Ureter (tissue), 1 donor: Measurements from ENCODE around the gene EML4. TPM values are rescaled to one million over a fixed set of nuclear protein-coding genes. Genes with fewer than 3 reads are reported as not detected.
"Not testable (repeated sequence)": the region's sequence is repeated elsewhere in the genome, so short reads cannot be mapped to it uniquely, and the experiment has no call there.

Source experiments
- DNase-seq: peaks from one replicate; pipeline ENCODE4 v3.0.0-alpha.2; 2020; ENCODE audit warnings: low spot score
- total RNA-seq: library from RNA; stranded (reverse); gene quantifications from one replicate; pipeline ENCODE4 v1.2.4, GENCODE V29; 2023
- donor health status: DM: yes; HTN: yes; CAD: no.

EML4 gene
- total RNA-seq, 1 donor from 2014 or later, result 99.1 TPM

DNA sequence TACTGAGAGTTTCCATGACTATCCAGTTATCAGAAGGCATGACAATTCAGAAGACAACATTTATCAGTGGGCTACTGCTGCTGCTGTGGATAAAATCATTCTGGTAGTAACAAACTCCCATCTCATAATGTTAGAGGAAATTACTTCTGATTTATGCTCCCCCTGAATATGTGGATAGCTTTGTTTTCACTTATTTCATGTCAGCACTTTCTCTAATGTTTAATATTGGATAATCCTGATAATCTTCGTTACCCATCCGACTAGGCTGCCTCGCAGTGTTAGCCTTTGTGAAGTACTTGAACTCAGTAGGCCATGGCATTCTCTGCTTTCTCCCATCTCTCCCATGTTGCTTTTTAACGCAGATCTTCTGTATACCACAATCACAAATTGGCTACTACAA lies 163.4 kb downstream of the EML4 start:
- DNase-seq, result no peak

DNA sequence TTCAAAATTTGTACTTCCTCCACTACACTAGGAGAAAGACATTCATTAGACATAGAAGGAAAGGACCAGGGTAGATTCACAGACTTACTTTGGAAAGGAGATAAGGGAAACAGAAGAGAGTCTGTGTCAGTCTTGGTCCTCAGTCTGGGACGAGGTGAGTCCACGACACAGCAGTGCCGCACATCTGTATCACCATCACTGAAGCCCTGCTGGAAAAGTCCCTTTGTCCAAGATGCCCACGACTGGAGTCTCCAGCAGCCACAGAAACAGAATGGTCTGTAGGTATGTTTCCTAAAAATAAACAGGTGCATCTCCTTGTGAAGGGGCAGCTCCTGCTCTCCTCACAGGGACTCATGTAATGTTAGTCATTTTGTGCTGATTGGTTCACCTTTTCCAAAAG lies 164.4 kb downstream of the EML4 start:
- no peak for DNase-seq

DNA sequence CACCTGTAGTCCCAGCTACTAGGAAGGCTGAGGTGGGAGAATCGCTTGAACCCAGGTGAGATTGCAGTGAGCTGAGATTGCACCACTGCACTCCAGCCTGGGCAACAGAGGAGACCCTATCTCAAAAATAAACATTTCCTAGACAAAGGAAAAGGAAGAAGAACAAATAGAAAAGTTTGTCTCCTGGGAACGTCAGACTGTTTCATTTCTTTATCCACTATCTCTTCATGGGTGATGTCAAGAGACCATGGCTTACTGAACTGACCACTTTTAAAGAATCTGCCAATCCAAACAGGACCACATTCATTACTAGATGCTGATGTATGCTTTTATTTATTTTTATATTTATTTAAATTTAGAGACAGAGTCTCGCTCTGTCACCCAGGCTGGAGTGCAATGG lies 165.1 kb downstream of the EML4 start:
- DNase-seq, result no peak

DNA sequence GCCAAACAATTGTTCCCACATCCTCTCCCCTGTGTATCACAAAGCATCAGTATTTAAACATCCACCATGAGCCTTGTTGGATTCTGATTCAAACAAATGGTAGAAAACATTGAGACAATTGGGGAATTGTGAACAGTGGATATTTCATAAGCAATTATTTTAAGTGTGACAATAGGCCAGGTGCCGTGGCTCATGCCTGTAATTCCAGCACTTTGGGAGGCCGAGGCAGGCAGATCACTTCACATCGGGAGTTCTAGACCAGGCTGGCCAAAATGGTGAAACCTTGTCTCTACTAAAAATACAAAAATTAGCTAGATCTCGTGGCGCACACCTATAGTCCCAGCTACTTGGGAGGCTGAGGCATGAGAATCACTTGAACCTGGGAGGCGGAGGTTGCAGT lies 165.7 kb downstream of the EML4 start:
- not testable (repeated sequence) for DNase-seq

DNA sequence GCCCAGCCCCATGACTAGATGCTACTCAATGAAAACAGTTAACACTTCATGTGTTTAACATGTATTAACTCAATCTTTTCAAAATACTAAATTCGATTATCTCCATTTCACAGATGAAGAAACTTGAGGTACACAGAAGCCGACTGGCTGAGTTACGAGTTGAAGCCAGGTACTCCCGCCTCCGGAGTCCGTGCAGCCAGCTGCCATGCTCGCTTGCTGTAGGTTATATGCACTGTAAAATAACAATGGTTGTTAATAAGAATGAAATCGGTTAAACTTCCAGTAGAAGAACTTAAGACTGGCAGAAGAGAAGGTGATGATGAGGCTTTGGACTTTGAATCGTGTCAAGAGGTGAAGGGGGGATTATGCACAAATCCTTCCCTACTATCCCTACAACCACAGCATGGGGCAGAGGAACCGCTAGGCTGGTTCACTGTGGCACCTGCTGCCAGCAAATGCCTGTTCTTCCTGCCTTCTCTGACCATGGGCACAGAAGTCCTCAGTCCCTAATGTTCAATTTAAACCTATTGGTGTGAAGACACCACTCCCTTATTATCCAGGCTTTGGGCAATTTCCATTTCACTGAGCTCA lies 166.5 kb downstream of the EML4 start:
- DNase-seq, result no peak

DNA sequence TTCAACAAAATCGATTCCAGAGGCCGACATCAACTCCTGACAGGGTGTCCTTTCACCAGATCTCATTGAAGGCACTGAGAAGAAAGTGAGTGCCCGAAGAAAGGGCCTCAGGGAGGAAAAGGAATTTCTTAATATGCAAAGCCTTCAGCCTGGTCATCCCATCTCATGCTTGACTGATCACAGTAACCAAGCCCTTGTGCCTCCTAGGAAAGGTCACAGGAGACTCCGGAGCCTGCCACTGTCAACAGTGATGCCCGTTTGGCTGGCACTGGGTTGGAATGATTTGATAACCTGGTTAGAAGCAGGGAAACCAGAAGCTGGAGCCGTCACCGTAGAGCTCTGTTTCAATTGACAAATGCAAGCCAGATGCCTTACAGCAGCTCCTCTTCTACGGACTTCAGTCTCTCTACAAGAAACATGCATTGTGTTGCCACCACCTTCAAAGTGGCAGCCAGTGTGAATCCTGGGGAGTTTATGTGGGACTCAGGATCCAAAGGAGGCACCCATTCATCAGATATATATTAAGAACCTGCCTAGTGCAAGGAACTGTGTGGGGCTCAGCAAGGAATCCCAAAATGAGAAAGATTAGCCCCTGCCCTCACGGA lies 167.3 kb downstream of the EML4 start:
- no peak for DNase-seq

DNA sequence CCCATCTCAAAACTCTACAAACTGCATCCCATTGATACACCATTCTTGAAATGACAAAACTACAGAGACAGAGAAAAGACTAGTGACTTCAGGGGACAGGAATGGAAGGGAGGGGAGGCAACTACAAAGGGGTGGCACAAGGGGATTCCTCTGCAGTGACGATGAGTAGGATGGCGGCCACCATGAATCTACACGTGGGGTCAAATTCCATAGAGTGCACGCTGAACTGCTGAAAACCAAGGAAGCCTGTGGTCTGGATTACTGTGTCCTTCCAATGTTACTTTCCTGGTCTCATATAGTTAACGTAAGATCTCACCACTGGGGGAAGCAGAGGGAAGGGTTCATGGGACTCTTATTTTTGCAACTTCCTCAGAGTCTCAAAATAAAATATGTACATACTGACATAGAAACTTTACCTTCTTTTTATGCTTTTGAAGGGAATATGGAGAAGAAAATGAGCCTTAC lies 168.2 kb downstream of the EML4 start:
- DNase-seq, result no peak

DNA sequence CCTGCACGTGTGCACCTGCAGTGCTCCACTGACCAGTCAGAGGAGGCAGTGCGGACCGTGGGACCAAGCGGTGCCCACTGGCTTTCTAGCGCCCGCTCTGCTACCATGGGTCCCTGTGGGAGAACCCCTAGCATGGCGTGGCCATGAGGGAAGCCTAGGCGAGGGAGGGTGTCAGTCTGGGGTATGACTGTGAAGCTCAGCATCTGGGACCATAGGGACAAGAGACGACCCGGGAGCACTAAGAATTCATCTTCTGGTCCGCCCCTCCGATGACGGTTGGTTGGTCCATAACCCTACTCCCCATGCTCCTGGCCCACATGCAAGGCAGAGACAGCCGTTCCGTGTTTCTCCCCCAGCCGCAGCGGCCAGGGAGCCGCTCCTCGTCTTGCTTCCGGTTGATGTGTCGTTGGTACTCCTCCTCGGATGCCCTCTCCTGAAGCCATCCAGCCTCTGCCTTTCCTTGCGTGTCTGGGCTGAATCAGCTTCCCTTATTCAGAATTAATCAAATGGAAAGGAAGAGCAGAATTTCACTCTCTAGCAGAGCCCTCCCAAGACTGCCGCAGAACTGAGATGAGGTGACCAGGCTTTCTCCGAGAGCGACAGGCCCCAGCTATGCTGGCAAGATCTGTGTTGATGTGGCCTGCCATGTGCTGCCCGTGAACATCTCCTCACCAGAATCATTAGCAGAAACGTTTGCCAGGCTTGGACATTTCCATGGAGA lies 168.9 kb downstream of the EML4 start:
- no peak for DNase-seq

DNA sequence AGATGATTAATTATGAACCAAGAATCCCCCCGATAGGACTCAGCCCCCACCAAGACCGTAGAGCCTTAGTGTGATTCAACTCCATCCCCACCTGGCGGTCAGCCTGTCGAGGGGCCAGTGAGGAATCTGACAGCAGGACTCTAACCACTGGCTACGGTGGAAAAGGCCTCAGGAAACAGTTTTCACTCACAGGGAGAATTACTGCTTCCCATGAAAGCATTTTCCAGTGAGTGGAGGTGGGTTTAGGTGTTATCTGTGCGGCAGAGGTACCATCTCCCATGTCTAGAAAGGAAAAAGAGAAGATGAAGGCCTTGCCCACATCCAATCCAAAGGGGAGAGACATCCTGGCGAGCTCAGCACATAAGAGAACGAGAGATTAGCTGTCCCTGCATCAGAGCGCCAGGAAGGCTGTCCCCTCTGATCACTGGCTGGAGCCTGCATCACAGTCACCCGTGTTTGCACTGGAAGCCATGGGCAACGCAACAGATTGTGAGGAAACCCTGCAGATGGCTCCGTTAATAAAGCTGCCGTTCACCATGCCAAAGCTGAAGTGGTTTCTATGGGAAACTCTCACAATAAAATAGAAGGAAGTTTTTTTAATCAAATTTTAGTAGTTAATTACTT lies 169.5 kb downstream of the EML4 start:
- DNase-seq, result no peak

DNA sequence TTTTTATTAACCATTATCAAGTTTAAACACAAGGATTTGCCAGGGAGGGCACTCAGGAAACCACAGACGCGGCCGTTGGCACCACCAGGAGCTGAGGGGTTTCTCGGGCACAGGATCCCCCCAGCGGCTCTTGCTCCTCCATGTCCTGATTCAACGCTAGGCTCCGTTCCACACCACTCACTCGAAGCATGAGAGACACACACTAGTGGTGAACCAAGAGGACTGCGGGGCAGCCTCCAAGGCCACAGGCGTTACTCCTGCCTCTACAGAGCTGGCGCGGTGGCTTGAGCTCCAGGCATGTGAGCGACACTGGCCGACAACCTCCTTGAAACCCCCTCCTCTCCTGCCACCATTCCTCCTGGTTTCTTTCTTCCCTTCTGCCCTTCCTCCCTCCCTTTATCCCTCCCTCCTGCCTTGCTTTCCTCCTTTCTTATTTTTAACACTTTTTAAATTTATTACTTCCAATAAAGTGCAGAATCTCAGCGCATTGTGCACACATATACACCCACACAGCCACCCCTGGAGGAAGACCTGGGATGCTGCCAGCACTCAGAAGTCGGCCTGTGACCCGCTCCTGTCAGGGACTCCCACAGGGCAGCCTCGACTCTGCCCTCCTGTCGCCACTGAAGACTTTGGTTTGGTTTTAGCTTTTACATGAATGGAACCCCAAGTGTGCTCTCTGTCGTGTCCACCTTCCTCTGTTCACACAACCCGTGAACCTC lies 170.2 kb downstream of the EML4 start:
- DNase-seq, result no peak

DNA sequence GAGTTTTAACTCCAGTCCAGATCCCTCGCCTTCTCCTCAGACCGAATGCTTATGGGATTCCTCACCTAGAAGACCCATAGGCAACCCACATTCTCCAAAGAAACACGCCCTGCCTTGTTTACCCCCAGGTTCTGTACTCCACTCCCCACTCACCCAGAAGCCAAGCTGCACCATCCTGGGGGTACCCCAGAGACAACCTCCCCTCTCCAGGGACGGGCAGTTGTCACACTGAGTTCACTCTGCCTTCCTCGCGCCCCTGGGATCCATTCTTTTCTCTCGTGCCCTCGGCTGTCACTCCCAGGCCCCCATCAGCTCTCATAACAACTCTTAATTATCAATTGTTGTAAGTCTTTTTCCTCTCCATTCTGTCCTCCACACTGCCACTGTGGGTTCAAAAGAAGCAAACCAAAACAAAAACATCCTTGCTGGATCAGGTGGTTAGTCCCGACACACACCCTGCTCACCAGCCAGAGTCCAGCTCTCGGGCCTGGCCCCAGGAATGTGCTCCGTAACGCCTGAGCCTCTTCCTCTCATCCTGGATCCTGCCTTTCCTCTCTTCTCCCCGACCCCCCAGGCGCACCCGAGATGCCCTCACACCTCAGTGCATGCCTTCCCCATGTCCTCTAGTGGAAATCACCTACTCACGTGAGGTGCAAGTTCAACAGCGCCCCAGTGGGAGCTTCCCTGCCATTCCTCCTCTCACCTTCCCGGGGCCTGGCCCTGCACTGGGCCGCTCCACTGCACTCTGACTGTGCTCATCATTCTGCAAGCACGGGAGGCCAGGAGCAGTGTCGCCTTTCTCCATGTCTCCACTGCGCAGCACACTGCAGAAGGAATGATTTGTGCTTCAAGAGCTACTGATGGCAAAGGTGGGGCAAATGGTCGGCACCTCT lies 171.1 kb downstream of the EML4 start:
- no peak for DNase-seq

DNA sequence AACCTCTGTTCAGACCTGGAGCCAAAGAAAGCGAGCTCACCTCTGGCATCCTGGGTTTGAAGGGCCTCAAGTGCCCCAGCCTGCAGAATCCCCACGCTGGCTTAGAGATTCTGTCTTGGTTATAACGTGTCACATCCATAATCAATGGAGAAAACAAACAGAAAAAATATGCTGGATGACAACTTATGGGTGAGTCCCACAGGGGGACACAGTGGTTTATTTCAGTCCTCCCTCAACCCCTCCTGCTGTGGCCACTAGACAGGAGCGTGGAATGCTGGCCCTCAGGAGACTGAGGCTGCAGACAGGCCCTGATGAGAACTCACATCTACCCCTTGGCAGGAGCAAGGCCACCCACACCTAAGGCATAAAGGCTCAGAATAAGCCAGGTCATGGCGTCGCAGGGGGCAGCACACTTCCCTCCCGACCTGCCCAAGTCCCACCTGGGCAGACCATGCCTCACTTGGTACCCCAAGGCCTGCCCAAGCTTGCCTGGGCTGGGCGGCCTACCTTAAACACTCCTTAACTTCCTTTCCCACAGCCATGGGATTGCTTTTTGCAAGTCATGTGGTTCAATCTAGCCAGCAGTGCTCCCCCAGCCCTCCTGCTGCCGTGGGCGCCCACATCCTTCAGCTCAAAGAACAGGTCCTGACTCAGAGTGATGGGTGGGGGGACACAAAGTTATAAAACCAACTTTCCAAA lies 171.9 kb downstream of the EML4 start:
- no peak for DNase-seq

DNA sequence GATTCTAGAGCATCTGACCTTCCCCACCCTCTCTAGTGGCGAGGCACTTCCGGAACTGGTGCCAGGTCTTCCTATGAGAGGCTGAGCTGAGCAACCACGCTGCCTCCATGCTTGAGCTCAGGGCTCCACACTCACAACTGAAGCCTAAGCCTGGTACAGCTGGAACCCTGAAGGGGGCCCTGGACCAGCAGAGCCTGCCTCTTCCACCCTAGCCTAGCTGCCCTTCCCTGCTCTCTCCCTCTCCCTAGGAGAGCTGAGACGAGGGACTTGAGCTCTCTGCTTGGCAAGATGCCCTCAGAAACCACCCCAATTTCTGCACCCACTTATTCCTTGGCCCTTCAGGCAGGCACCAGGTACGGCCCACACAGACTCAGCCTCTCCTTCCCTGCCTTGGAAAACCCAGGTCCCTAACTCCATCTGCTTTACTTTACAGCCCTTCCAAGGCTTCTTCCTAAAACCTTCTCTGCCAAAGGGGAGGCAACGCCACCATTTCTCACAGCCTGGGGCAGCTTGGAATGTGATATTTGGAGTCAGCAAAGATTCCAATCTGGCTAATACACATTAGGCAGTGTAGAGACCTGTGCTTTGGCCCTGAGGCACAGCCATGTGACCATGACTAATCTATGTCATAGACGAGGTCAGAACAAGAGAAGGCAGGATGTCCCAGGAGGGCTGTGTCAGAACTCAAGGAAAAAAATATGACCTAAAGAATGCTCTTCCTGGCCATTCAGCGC lies 173.1 kb downstream of the EML4 start:
- peak; percentile 82 for DNase-seq

DNA sequence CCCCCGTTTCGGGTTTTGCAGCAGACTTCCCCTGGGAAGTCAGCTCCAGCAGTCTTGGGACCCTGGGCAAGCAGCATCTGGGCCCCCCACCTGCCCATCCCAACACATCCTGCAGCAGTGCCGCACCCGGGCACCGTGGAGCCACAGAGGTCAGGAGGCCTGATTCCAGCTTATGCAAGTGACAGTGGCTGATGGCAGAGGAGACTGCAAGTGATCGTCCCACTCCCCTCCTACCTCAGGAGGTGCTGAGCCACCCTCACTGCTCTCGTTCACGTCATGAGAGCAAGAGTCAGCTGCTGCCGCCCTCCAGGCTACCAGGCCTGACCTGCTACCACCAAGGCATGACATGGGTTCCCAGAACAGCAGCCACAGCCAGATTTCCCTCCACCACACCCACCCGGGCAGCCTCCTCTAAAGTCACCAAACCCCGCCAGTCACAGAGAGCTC lies 173.7 kb downstream of the EML4 start:
- no peak for DNase-seq

DNA sequence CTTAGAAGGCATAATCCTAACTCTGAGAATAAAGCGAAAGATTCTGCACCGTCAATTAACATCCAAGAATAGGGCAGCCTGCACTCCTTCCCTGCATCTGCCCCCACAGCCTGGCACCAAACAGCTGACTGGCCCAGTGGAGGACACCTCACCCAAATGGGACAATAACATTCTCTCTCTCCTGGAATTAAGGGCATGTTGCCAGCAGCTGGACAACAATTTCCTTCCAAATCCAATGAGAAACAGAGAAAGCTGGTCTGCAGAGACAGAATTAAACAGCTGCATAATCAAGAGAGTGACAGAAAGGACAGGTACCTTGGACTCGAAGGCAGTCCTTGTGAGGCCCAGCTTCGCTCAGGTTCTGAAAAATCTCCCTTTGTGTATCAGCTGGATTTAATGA lies 176.8 kb downstream of the EML4 start:
- no peak for DNase-seq

DNA sequence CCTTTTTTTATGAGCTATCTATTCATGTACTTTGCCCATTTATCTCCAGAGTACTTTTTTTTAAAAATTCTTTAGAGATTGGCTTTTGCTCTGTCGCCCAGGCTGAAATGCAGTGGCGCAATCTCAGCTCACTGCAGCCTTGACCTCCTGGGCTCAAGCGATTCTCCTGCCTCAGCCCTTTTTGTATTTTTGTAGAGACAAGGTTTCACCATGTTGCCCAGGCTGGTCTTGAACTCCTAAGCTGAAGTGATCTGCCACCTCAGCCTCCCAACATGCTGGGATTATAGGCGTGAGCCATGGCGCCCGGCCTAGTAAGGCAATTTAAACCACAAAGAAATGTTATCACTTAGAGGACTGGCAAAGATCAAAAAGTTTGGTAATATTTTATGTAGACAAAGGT lies 177.7 kb downstream of the EML4 start:
- not testable (repeated sequence) for DNase-seq

DNA sequence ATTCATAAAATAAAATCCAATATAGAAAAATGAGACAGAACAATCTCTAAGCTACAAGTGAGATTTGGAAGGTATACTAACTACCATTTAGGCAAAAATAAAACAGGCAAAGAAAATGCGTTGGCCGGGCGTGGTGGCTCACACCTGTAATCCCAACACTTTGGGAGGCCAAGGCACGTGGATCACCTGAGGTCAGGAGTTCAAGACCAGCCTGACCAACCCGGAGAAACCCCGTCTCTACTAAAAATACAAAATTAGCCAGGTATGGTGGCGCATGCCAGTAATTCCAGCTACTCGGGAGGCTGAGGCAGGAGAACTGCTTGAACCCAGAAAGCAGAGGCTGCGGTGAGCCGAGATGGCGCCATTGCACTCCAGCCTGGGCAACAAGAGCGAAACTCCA lies 178.4 kb downstream of the EML4 start:
- DNase-seq, result not testable (repeated sequence)

DNA sequence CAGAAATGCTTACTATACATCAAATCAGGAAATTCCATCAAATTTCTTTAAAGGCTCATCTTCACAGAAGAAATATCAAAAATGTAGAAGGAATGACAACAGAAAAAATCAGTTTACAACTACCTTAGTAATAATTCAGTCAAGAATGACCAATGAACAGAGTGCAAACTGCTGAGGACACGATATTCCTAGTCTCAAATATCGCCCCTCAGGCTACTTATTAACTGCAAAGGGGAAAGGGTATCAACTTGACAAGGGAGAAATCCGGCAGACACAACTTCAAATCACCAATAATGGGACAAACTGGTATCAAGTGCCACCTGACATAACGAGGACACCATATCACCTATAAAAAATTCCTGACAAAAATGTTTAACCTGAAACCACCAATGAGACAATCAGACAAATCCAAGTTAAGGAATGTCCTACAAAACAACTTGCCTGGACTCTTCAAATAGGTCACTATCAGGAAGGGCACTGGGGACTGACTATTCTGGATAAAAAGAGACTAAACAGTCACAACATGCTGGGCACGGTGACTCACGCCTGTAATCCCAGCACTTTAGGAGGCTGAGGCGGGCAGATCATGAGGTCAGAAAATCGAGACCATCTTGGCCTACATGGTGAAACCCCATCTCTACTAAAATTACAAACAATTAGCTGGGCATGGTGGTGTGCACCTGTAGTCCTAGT lies 179.1 kb downstream of the EML4 start:
- DNase-seq, result no peak

DNA sequence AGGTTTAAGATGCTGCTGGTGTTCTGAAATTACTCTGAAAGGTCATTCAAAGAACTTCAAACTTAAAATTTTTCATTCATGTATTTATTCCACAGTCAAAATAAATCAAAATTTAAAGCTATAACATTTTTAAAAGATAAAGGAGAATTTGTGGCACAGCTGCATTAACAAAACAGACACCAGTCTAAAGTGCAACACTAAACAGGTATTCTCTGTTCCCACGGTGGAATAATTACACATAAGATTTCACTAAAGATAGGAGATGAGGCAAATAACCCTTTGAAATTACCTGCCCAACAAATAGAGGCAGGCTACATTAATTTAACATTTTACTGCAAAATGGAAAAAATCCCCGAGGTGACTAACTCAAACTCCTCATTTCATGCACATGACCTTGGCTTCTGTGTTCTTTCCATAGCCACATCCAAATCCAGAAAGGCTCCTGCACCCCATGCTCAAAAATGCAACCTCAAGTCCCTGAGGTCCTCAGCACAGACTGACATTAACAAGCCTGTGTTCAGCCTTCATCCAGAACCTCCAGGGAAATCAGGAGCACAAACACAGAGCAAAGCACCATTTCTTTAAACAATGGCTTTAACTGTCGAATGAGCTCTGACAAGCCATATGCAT lies 181.4 kb downstream of the EML4 start:
- no peak for DNase-seq
